ENCODE data around the gene POU4F3.
"Not testable (repeated sequence)": the region's sequence is repeated elsewhere in the genome, so short reads cannot be mapped to it uniquely, and the experiment has no call there.

The POU4F3 gene, protein sequence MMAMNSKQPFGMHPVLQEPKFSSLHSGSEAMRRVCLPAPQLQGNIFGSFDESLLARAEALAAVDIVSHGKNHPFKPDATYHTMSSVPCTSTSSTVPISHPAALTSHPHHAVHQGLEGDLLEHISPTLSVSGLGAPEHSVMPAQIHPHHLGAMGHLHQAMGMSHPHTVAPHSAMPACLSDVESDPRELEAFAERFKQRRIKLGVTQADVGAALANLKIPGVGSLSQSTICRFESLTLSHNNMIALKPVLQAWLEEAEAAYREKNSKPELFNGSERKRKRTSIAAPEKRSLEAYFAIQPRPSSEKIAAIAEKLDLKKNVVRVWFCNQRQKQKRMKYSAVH

DNA sequence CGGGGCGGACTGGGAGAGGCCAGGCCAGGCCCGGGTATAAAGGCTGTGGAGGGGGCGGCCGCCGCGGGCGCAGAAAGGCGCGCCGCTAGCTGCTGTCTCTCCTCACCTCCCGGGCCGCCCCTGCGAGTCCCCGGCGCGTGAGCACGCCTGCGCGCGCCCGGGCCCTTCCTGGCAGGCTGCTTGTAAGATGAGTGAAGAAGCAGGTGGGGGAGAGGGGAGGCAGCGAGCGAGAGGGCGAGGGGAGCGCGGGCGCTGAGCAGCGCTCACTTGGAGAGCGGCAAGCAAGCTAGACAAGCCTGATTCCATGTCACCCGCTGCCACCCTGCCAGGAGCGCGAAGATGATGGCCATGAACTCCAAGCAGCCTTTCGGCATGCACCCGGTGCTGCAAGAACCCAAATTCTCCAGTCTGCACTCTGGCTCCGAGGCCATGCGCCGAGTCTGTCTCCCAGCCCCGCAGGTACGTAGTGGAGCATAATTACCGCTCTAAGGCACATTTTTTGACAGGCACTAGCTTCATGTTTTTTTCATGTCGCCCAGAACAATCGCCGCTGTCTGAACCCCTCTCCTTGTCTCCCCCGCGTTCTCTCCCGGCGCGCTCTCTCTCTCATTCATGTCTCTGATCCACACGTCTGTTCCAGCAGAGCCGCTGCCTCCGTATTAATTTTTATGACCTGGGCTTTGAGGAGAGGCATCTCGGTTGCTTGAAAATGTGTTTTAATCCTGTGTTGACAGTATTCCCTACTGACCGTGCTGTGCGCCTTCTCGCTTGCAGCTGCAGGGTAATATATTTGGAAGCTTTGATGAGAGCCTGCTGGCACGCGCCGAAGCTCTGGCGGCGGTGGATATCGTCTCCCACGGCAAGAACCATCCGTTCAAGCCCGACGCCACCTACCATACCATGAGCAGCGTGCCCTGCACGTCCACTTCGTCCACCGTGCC lies at the start of gene POU4F3:
Gene POU4F3 (plus strand): TSS at position 66 of the 941 bp plus-strand sequence. CDS start 274 bp downstream, at position 340.
- DNase-seq, result no peak

DNA sequence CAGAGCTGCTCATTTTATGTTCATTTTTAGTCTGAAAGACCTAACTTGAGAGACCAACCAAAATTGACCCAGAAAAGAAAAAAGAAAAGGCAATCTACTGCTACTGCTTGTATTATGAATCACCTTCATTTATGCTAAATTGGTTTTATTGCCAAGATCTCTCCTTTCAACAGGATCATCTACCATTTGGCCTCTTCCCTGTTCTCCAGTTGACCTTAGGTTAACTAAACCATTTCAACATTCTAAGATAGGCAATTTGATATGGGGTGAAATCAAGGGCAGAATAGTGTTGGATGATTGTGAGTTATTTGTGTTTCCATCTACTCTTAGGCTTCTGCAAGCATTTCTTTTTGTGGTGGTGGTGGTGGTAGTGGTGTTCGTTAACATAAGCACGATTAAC lies 48.3 kb upstream of the POU4F3 start:
- no peak for DNase-seq

DNA sequence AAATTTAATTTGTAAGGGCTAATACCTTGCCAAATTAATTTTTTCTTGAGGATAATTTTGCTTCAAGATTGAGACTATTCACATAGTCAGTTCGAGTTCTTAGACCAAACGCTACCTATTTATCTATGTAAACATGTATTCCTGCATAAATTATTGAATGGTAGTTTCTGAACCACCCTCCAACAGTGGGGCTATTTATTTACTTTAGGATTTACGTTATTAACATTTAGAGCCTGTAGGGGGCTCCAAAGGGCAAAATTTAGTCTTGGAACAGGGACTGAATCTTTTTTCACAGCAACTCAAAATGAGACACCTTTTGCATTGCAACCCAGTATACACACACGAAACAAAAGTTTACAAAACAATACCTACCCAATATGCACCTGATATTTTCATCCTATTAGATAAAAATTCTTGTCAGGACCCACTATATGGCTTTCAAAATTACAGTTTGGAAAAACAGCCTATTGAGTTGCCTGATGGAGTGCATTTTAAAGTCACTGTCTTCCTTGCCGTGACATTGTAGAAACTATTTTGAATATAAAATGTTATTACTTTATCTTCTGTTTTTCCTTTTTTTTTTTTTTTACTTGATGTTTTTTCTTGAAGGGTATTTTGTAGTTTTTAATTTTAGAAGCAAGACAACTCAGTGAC lies 47.1 kb upstream of the POU4F3 start:
- peak in 1 of 2 donors; percentile 43 for DNase-seq

DNA sequence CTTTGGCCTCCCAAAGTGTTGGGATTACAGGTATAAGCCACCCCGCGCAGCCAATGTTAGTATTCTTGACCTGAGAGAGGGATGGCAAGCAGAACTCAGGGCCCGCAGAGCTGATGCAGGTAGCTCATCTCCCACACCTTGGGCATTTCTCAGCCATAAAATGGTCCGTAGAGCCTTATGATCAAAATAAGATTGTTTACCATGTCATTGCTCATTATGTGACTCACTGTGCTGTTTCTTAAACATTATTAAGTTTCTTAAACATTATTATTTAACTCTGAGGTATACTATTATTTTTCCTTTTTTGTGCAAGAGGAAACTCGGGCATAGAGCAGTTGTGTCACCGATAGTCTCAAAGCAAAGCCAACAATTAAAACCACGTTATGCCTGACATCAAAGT lies 42.4 kb upstream of the POU4F3 start:
- no peak for DNase-seq

DNA sequence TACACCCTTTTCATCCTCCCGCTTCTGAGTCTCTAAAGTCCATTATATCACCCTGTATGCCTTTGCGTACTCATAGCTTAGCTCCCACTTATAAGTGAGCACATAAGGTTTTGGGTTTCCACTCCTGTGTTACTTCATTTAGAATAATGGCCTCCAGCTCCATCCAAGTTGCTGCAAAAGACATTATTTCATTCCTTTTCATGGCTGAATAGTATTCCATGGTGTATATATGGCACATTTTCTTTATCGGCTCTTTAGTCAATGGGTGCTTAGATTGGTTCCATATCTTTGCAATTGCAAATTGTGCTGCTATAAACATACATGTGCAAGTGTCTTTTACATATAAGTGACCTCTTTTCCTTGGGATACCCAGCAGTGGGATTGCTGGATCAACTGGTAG lies 39.7 kb upstream of the POU4F3 start:
- DNase-seq, result not testable (repeated sequence)

DNA sequence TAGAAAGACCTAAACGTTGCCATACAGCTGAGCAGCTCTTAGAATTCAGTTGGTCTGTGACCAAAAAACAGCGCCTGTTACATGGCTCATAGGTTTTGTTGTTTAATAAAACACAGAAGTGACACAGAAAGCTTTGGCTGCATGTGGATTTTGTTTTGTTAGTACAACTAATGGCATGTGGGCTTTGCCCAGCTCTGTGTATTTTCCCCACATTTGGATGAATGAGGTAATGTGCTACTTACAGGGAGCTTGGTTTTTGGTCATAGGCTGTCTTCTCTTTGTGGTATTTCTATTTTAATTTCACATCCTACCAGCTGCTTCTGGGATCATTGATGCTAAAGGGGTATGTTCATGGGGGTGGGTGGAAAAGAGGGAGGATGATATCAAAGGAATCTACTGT lies 37.0 kb upstream of the POU4F3 start:
- DNase-seq, result no peak

DNA sequence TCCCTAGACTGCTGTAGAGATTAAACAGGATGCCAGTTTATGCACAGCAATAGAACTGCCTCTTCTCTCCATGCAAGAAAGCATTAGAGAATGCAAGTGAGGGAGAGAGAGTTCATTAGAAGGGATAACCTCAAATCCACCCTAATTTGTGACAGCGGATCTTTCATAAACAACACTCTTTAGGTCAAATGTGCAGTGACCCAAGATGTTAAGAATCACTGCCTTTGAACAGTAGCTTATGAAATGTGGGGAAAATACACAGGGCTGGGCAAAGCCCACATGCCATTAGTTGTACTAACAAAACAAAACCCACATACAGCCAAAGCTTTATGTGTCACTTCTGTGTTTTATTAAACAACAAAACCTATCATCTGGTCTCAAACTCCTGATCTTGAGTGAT lies 36.2 kb upstream of the POU4F3 start:
- no peak for DNase-seq

DNA sequence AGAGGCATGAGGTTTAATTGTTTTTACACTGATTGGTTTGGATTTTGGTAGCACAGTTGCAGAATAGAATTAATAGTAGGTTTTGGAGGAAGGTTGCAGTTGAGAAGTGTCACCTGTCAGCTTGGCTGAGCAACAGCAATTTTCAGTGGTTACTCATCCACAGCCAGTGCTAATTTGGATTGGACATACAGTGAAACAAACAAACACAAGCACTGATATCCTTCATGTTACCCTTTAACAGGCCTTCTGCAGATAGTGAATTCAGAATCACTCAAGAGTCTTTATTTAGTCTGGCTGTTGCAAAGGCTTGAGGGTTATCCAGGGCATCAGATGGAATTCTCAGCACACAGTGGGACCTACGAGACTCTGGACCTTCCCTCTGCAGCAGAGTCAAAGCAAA lies 31.8 kb upstream of the POU4F3 start:
- DNase-seq, result no peak

DNA sequence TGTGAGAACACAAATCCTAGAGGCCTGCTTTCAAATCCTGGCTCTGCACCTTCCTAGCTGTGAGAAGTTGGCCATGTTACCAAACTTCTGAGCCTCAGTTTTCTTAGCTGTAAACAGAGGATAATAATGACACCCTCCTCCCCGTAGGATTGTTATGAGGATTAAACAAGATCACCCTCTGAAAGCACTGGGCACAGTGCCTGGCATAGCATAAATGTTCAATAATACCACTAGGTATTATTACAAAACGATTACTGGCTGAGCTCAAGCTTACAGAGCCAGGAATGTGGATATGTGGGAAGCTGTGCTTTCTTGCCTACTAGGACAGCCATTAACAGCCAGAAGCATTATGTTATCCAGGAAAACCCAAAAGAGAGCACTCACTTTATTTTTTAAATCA lies 30.8 kb upstream of the POU4F3 start:
- no peak for DNase-seq

DNA sequence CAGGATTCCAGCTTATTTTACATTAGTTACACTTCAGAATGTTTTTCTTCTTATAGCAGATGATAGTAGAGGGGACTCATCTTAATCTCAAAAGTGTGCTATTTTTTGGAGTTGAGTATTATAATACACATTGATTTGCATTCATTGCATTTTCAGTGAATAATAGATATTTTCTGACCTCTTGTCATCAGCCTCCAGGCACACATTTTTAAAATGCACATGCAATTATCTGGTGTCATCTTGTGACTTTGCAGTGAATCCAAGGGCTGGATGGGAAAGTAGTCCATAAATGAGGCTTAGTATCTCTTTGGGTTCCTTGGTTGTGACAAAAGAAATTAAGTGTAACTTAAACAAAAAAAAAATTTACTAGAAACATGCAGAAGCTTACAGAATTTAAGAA lies 28.1 kb upstream of the POU4F3 start:
- DNase-seq, result no peak

DNA sequence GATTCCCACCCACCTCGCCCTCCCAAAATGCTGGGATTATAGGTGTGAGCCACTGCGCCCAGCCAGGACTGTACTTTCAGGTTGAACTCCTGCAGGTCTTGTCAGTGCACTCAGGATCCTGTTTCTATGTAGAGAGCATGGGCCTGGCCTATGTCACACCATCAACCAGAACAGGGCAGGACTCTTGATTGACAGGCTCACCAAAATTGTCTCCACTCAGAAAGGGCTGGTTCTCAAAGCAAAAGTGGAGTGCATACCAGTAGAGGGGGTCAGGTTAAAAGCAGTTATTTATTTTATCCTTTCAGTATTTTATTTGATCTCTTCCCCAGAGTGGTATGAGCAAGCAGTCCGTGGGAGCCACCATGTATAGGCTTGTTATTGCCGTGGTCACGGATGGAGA lies 27.4 kb upstream of the POU4F3 start:
- no peak for DNase-seq

DNA sequence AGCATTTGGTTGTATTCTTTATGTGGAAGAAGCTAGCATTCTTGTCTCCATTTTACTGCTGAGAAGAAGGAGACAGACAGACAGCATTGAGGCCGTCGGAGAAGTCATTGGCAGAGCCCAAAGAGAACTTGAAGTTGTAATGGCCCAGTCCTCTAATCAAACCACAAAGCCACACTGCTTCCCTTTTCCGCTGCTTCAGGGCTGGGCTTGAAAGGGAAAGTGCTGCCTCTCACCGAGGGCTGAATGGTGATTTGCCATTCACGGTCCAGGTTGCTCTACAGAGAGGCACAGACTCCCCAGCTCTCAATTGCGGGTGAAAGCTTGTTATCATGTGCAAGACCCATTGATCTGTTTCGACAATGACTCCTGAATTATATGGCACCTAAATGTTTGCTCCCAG lies 25.6 kb upstream of the POU4F3 start:
- DNase-seq, result peak in 1 of 2 donors; percentile 4

DNA sequence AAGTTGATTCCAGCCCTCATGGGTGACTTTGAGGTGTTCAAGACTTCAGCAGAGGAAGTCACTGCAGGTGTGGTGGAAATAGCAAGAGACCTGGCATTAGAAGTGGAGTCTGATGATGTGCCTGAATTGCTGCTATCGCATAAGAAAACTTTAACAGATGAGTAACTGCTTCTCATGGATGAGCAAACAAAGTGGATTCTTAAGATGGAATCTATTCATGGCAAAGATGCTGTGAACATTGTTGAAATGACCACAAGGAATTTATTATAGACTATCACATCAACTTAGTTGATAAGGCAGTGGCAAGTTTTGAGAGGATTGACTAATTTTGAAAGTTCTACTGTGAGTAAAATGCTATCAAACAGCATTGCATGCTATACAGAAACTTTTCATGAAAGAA lies 17.1 kb upstream of the POU4F3 start:
- no peak for DNase-seq

DNA sequence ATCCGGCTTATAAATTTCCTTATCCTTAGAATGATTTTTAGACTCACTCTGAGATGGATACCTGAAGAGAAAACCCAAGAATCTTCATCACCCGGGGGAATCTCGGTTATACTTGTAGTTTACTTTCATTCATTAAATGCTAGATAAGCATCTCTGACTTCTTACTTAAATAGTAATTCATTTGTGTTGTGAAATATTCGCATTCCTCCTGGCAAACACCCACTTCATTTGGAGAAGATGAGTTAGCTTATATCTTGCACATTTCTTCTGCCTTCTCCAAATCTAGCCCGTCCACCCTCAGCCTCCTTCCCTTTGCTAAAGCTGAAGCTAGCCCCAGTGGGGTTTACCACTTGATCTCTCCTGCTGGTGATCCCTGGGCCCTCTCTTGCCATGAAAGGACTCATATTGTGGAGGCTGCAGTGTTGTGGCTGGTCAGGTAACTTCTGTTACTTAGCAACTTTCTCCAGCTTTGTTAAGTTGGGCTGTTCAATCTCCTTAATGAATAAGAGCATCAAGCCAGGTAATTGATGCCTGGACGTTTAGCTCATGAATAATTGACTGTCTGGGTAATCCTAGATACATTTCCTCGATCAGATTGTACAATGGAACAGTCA lies 11.3 kb upstream of the POU4F3 start:
- no peak for DNase-seq

DNA sequence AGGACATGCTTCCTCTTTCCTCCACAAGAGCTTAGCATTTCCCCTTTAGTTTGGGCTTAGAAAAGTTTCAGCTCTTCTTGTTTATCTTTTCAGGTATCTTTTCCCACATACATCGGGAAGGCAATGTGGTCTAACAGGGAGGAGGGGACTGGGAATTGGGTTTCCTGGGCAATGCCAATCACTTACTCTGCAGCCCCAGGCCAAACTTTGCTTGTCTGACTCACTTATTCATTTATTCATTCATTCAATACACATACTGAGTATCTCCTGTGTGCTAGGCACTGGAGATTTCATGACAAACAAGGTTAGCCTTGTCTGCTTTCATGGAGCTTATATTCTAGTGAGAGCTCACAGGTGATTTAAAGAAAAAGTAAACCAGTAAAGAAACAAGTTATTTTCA lies 10.7 kb upstream of the POU4F3 start:
- no peak for DNase-seq

DNA sequence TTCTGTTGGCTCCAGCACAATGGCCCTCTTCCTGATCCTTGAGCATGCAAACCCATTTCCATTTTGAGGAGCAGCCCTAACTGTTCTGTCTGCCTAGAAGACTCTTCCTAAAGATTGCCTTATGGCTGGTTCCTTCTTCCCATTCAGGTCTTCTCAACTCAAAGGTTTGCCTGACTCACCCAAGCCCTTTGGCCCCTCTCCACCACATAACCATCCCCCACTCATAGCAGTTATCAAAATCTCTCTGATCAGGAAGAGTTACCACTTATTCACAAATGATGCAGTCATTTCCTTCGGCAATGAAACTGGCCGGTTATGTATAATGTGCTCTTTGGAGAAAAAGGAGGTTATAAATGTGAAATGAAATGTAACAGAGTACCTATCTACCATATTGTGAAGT lies 8.9 kb upstream of the POU4F3 start:
- DNase-seq, result no peak

DNA sequence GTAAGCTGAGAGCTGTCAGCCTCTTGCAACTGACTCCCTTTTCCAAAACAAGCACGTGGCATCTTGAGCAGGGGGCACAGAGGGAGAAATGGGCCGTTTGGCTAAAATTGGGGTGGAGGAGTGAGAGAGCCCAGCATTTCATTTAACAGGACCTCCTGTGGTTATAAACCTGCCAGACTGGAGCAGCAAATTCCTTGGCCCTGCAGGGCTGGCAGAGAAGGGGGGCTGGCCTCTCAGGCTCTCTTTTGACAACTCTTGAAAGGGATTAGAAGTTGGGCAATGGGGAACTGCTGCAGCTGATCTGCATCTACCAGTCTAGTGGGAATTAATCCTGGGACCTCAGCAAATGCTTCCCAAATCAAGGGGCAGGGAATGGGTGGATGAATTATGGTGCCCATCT lies 7.2 kb upstream of the POU4F3 start:
- no peak for DNase-seq

DNA sequence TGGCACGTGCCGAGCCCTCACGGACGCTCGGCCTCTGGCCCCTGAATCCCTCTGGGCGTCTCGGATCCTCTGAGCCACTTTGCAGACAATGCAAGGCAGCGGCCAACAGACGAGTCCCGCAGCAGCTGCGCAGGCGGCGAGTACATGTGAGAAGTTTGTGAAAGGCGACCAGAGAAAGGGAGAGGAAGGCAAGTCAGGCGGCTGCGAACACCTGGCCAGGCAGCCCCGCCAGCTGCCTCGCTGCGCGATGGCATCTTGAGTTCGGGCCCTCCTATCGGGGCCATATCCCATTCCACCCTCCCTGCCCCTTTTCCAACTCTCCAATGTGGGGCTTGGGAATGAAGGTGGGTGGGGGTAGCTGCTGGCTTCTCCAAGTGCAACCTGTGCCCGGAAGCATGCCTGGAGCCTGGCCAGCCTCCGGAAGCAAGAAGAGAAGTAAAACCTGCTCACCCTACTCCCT lies 4.5 kb upstream of the POU4F3 start:
- DNase-seq, result no peak

DNA sequence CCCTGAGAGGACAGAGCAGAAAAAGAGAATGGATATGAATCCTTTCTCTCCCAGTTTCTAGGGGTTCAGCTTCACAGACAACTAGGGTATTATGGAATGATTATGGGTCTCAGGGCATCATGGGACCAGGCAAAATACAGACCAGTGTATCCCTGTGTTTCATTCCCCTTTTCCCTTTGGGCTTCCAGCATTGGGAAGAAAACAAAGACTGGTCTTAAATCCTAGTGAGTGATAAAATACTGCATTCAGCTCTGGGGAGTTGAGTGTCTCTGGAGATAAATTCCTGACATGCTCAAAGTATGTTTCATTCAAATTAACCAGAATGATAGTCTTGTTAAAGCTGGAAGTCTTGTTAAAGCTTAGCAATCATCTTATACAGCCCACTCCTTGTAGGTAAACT lies 2.4 kb upstream of the POU4F3 start:
- no peak for DNase-seq

DNA sequence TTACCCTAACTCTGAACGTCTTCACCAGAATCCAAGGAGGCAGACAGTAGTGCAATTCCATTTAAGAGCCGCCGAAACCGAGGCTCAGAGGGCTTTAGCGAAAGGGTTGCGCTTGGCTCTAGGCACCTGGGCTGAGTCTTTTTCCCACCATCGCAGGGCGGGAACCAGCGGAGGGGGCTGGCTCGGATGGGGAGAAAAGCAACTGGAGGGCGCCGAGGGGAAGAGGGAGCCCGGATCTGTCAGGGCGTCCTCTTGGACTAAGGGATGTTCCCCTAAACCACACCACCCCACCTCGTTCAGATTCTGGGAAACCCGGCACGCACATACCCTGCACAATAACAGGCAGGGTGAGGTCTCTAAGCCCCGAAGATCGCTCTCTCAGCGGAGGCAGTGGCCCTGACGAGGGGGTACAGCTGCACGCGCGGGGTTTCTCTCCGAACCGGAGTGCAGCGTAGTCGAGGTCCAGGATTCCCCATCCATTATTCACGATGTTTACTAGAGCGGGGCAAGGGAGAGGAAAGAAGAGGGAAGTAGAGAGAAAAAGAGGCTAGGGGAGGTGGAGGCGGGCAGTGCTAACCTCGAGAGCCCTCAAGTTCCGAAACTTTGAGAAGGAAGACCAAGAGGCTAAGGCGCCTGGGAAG lies 1.3 kb upstream of the POU4F3 start:
- no peak for DNase-seq

DNA sequence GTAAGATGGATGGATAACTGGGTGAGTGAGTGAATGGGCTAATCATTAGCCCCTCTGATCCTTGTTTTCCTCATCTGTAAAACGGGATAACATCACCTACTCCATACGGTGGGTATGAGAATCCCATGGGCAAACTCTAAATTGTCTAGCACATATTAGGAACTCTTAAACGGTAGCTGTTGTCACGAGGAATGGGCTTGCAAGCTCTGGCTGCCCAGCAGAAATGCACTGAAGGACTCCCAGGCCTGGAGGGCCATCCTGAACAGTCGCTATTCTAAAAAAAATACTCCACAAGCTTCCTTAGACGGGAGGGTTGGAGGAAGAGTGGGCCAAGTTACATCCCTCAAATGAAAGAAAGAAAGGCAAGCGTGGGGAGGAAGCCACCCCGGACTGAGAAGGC lies 711 bp upstream of the POU4F3 start:
- DNase-seq, result no peak

DNA sequence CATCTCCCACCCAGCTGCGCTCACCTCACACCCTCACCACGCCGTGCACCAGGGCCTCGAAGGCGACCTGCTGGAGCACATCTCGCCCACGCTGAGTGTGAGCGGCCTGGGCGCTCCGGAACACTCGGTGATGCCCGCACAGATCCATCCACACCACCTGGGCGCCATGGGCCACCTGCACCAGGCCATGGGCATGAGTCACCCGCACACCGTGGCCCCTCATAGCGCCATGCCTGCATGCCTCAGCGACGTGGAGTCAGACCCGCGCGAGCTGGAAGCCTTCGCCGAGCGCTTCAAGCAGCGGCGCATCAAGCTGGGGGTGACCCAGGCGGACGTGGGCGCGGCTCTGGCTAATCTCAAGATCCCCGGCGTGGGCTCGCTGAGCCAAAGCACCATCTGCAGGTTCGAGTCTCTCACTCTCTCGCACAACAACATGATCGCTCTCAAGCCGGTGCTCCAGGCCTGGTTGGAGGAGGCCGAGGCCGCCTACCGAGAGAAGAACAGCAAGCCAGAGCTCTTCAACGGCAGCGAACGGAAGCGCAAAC lies 1.1 kb downstream of the POU4F3 start:
- no peak for DNase-seq

Data from CD4-positive, alpha-beta T cell treated with Interleukin-1 beta for 1 hour (primary cell).